IMR-90 (cell line): Measurements from ENCODE around the gene STPG1.

Source experiments
- BHLHE40 ChIP-seq: fragments of 150-350 bp; IDR thresholded peaks from 2 replicates; pipeline ENCODE4 v1.6.1; 2016; ENCODE audit warnings: mild to moderate bottlenecking, low read depth, low read length
- CEBPB ChIP-seq: IDR thresholded peaks from 2 replicates; pipeline ENCODE4 v1.6.1; 2012; ENCODE audit warnings: low read depth, low read length, improper control_type of control experiment
- CHD1 ChIP-seq: IDR thresholded peaks from 2 replicates; pipeline ENCODE4 v1.6.1; 2012; ENCODE audit warnings: low read depth, low read length, improper control_type of control experiment
- CTCF ChIP-seq: conservative IDR thresholded peaks from 2 replicates; pipeline ENCODE4 v1.5.1; 2012; ENCODE audit warnings: mild to moderate bottlenecking, low read depth, low read length, improper control_type of control experiment
- FOS ChIP-seq: fragments of 150-350 bp; IDR thresholded peaks from 2 replicates; pipeline ENCODE4 v1.6.1; 2016; ENCODE audit warnings: low read depth, low read length
- MAFK ChIP-seq: IDR thresholded peaks from 2 replicates; pipeline ENCODE4 v1.6.1; 2012; ENCODE audit warnings: low read depth, low read length, improper control_type of control experiment
- MXI1 ChIP-seq: IDR thresholded peaks from 2 replicates; pipeline ENCODE4 v1.6.1; 2012; ENCODE audit warnings: low read depth, mild to moderate bottlenecking, low read length, moderate library complexity, borderline replicate concordance
- POLR2A ChIP-seq: IDR thresholded peaks from 2 replicates; pipeline ENCODE4 v1.6.1; 2012; ENCODE audit warnings: mild to moderate bottlenecking, low read depth, low read length
- RAD21 ChIP-seq: IDR thresholded peaks from 2 replicates; pipeline ENCODE4 v1.6.1; 2012; ENCODE audit warnings: low read length, improper control_type of control experiment
- RCOR1 ChIP-seq: IDR thresholded peaks from 2 replicates; pipeline ENCODE4 v1.6.1; 2012; ENCODE audit warnings: mild to moderate bottlenecking, low read length, improper control_type of control experiment; ENCODE audit not compliant: insufficient replicate concordance
- RFX5 ChIP-seq: IDR thresholded peaks from 2 replicates; pipeline ENCODE4 v1.8.0; 2012; ENCODE audit warnings: low read depth, mild to moderate bottlenecking, low read length, moderate library complexity
- SMC3 ChIP-seq: fragments of 150-350 bp; IDR thresholded peaks from 2 replicates; pipeline ENCODE4 v1.6.1; 2016; ENCODE audit warnings: low read depth, mild to moderate bottlenecking, antibody characterized with exemption, low read length, moderate library complexity
- USF2 ChIP-seq: fragments of 150-350 bp; IDR thresholded peaks from 2 replicates; pipeline ENCODE4 v1.6.1; 2017; ENCODE audit warnings: mild to moderate bottlenecking, antibody characterized with exemption, low read length, low read depth

DNA sequence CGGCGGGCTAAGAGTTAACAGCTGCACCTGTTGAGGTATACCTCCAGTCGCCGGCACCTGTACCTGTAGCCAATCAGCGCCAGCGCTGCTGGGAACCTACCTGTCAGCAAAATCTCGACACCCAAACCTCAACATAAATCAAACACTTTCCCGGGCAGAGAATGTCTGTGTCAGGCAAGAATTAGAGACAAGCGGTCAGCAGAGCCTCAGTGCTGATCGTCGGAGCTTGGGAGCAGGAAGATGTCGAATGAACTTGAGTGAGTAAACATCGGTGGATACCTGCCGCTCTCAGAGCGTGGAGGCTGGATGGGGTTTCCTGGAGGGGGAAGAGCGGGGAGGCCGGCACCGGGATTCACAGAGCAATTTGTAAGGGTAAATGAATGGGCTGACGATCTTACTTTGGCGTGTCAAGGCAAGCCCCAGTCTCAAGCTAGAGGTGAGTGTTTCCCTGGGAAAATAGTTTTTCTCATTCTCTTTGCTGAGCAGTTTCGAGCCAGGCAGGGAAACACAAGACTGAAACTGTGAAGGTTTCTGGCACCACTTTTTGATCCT is 94.2 kb downstream of the STPG1 start, which contains the start of gene GRHL3:
- TF ChIP-seq MAFK (no peak), CTCF (no peak), CHD1 (no peak), MXI1 (no peak), FOS (no peak), RAD21 (no peak), POLR2A (no peak), SMC3 (no peak), RCOR1 (no peak), BHLHE40 (no peak), CEBPB (no peak), USF2 (no peak), RFX5 (no peak)
